Activated CD4-positive, alpha-beta T cell treated with anti-CD3 and anti-CD28 coated beads, Interleukin-2, amount 50 U/mL, for 24 hours (primary cell): ENCODE results near the gene ADGRD2.

Experiments used
- DNase-seq, 2 donors: peaks; one replicate each; pipeline ENCODE4 v3.0.0-alpha.2; 2020; ENCODE audit warnings: low read depth in 1 of 2, low spot score in 1 of 2

The ADGRD2 gene

GRCh38 chr9:124506931-124507879, 57.0 kb downstream of the ADGRD2 start, which contains the start of gene NR5A1:
Gene NR5A1, minus strand, starts transcription at chr9:124507399. Its CDS starts 4,004 bp downstream, at chr9:124503395.
- no peak for DNase-seq

GRCh38 chr9:124507880-124508423, 57.7 kb downstream of the ADGRD2 start:
- no peak for DNase-seq

GRCh38 chr9:124510650-124511425, 60.6 kb downstream of the ADGRD2 start:
- no peak for DNase-seq

- no peak for DNase-seq
These were observed 61.2 kb downstream of the ADGRD2 start for GRCh38 chr9:124511426-124511840.

GRCh38 chr9:124511891-124512805, 61.9 kb downstream of the ADGRD2 start:
- DNase-seq, result no peak

- no peak for DNase-seq
These were observed 62.6 kb downstream of the ADGRD2 start for GRCh38 chr9:124512806-124513204.

GRCh38 chr9:124513376-124513994, 63.2 kb downstream of the ADGRD2 start:
- DNase-seq, result no peak

- no peak for DNase-seq
These were observed 63.9 kb downstream of the ADGRD2 start for GRCh38 chr9:124514125-124514524.

GRCh38 chr9:124514874-124515273, 64.6 kb downstream of the ADGRD2 start:
- no peak for DNase-seq

GRCh38 chr9:124517600-124517999, 67.3 kb downstream of the ADGRD2 start:
- DNase-seq, result no peak

- DNase-seq, result no peak
These were observed 67.9 kb downstream of the ADGRD2 start for GRCh38 chr9:124518116-124518515.

GRCh38 chr9:124520206-124520596, 70.0 kb downstream of the ADGRD2 start:
- no peak for DNase-seq

- no peak for DNase-seq
These were observed 70.9 kb downstream of the ADGRD2 start for GRCh38 chr9:124521142-124521541.

- no peak for DNase-seq
These were observed 72.2 kb downstream of the ADGRD2 start for GRCh38 chr9:124522121-124523098.

- no peak for DNase-seq
These were observed 75.9 kb downstream of the ADGRD2 start for GRCh38 chr9:124526174-124526573.

- no peak for DNase-seq
These were observed 77.5 kb downstream of the ADGRD2 start for GRCh38 chr9:124527781-124528180.
